ENCODE data around the gene TMEM237.

The TMEM237 gene

GRCh38 chr2:201631041-201631440 is 12.3 kb downstream of the TMEM237 start:
- Histone ChIP-seq H3K9me3 (no peaks in the 10 kb centered on the region), H3K36me3 (peaks cover 66 to 95% (median 72%) of the 10 kb centered on the region in 3 donors), H3K4me3 (no peak overlapping the region), H3K27me3 (no peaks in the 10 kb centered on the region), H3K27ac (no peak overlapping the region), H3K4me1 (no peaks in the 10 kb centered on the region)
- intact Hi-C loops (cut with DNase I; ENCODE audit: low total_unique reads): no loop called here
- TF ChIP-seq CTCF (IDR thresholded peaks at IDR 0.05): no peak
- DNase-seq: no peak

GRCh38 chr2:201630577-201630976 is 12.7 kb downstream of the TMEM237 start:
- intact Hi-C loops (cut with DNase I; ENCODE audit: low total_unique reads): no loop called here
- Histone ChIP-seq H3K9me3 (no peaks in the 10 kb centered on the region), H3K27me3 (no peaks in the 10 kb centered on the region), H3K36me3 (peaks cover 67 to 95% (median 75%) of the 10 kb centered on the region in 3 donors), H3K27ac (no peak overlapping the region), H3K4me1 (no peaks in the 10 kb centered on the region), H3K4me3 (no peak overlapping the region)
- TF ChIP-seq CTCF (IDR thresholded peaks at IDR 0.05): no peak
- no peak for DNase-seq

- no peaks in the 10 kb centered on the region for H3K27me3 ChIP-seq
- intact Hi-C loops (cut with DNase I; ENCODE audit: low total_unique reads): loop anchor here (10.0 kb wide), 1 partner anchor 384 kb away; no protein-coding TSS in a partner anchor
- H3K36me3 ChIP-seq: peaks cover 61 to 86% (median 68%) of the 10 kb centered on the region in 3 donors
- H3K9me3 ChIP-seq: no peaks in the 10 kb centered on the region
- H3K27ac ChIP-seq: no peak overlapping the region
- H3K4me1 ChIP-seq: no peaks in the 10 kb centered on the region
- DNase-seq: no peak
- no peak for TF ChIP-seq CTCF (IDR thresholded peaks at IDR 0.05)
- no peak overlapping the region for H3K4me3 ChIP-seq
Observed at GRCh38 chr2:201628545-201628944, 14.8 kb downstream of the TMEM237 start.

- Histone ChIP-seq H3K4me1 (peaks cover 0 to 7% (median 5%) of the 10 kb centered on the region in 4 donors), H3K9me3 (no peaks in the 10 kb centered on the region), H3K27me3 (no peaks in the 10 kb centered on the region), H3K4me3 (no peak overlapping the region), H3K36me3 (peaks cover 27 to 49% (median 29%) of the 10 kb centered on the region in 3 donors), H3K27ac (no peak overlapping the region)
- intact Hi-C loops (cut with DNase I; ENCODE audit: low total_unique reads): loop anchor here (10.0 kb wide), 1 partner anchor 378 kb away; no protein-coding TSS in a partner anchor
- no peak for DNase-seq
- no peak for TF ChIP-seq CTCF (IDR thresholded peaks at IDR 0.05)
Observed at GRCh38 chr2:201622306-201622970, 20.9 kb downstream of the TMEM237 start.

- no peak overlapping the region for H3K27ac ChIP-seq
- peaks cover 0 to 7% (median 5%) of the 10 kb centered on the region in 4 donors for H3K4me1 ChIP-seq
- H3K4me3 ChIP-seq: no peak overlapping the region
- H3K27me3 ChIP-seq: no peaks in the 10 kb centered on the region
- intact Hi-C loops (cut with DNase I; ENCODE audit: low total_unique reads): loop anchor here (10.0 kb wide), 1 partner anchor 377 kb away; no protein-coding TSS in a partner anchor
- no peak for DNase-seq
- peaks cover 19 to 41% (median 27%) of the 10 kb centered on the region in 3 donors for H3K36me3 ChIP-seq
- no peaks in the 10 kb centered on the region for H3K9me3 ChIP-seq
- TF ChIP-seq CTCF (IDR thresholded peaks at IDR 0.05): no peak
Observed at GRCh38 chr2:201621293-201621999, 21.9 kb downstream of the TMEM237 start.
